SKM-1 (cell line): ENCODE data around the gene PLCD4.
A peak's percentile ranks its signal among the peaks of the same experiment; 100 is the strongest.

Source experiments
- DNase-seq: peaks from one replicate; lab custom pipeline; 2025; ENCODE audit not compliant: unreplicated experiment; lab: John Stamatoyannopoulos, UW

PLCD4 gene

DNA sequence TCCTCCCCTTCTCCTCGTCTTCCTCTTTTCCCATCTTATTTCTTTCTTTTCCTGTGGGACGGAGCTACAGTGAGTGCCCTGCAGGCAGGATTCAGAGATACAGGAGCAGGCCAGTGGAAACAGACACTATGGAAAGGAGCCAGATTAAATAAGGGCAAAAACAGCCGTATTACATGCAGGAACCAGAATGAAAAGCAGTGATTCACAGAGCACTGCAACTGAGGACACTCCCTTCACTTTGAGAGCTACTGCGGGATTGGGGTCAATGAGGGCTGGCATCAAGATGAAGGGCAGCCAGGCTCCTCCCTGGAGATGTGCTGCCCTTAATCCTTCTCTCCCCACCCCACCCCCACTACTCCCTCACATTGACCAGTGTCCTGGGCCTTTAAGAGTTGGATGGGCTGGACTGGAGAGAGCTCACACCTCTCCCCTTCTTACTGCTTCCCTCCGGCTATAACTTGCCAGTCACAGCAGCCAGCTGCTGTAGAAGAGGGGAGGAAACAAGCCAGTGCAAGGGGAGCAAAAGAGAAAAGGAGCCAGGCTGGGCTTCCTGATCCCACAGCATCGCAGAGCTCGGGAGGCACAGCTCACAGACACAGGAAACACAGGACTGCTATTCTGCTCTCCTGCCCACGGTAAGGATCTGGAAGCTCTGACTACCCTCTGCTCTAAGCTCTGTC is at the start of gene PLCD4:
Gene PLCD4, plus strand, starts transcription at position 464 of the 680 bp plus-strand sequence. CDS start 7,841 bp downstream, outside the sequence.
- DNase-seq = no peak

DNA sequence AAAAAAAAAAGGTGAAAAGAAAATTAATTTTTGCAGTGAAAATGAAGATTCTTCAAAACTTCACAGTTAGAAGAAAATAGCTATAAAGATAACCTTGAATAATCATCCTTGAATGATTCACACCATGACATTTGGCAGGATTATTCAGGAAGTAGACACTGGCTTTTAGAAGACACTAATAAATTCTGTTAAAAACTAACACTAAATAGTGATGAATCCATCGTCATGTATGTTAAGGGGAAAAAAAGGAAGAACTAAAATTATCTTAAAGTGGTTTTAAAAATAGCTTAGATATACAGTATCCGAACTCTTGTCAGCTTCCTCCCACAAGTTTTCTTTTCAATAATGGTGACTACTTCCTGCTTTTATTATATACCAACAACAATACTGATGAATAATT is 49.8 kb upstream of the PLCD4 start:
- no peak for DNase-seq

DNA sequence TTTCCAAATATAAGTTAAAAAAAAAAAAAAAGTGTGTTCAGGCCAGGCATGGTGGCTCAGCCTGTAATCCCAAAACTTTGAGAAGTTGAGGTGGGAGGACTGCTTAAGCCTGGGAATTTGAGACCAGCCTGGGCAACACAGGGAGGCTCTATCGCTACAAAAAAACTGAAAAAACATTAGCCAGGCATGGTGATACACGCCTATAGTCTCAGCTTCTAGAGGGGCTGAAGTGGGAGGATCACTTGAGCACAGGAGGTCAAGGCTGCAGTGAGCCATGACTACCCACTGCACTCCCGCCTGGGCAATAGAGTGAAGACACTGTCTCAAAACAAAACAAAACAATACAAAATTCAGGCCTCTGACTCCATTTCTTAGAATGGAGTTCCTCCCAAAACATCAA is 48.7 kb upstream of the PLCD4 start:
- no peak for DNase-seq

DNA sequence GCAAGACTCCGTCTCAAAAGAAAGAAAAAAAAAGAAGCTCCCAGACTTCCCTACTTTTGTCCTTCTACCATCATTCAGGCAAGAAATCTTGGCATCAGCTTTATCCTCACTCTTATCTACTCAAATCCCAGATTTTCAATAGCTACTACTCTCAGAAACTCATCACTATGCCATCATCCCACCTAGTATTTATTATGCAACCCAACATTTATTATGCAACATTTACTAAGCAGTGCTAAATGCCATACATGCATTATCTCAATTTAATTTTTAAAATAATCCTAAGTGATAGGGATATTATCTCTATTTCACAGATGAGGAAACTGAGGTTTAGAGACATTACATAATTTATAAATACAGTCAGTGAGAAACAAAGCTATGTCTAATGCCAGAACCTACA is 43.6 kb upstream of the PLCD4 start:
- no peak for DNase-seq

DNA sequence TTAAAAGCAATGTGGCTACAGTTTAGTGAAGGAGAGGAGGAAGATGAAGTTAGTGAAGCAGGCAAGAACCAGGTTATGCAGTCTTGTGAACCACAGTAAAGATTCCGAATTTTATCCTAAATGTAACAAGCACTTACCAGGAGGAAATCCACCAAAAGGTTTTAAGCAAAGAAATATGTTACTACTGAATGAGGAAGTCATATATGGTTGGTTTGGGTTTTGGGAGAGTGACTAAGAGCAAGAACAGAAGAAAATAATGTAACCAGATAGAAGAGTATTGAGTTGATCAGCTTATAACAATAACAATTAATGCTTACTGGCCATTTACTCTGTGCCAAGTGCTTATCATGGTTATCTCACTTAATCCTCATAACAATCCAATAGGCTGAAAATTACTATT is 41.4 kb upstream of the PLCD4 start:
- no peak for DNase-seq

DNA sequence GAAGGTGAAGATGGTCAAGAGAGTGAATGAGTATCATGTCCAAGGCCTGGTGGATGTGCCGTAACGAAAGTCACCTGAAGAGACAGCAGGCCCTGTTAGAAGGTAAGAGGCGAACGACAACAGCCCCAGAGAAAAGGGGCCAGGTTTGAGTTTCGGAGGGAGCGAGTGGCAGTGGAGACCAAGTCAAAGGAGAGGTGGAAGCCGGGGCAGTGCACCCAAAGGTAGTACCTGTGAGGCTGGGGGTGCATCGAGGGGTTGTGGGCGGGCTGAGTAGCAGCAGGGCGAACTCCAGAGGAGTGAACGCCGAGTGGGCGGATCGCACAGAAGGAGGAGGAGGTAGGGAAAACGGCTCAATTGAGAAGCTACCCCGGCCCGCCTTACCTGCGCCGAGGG is 39.9 kb upstream of the PLCD4 start:
- no peak for DNase-seq

DNA sequence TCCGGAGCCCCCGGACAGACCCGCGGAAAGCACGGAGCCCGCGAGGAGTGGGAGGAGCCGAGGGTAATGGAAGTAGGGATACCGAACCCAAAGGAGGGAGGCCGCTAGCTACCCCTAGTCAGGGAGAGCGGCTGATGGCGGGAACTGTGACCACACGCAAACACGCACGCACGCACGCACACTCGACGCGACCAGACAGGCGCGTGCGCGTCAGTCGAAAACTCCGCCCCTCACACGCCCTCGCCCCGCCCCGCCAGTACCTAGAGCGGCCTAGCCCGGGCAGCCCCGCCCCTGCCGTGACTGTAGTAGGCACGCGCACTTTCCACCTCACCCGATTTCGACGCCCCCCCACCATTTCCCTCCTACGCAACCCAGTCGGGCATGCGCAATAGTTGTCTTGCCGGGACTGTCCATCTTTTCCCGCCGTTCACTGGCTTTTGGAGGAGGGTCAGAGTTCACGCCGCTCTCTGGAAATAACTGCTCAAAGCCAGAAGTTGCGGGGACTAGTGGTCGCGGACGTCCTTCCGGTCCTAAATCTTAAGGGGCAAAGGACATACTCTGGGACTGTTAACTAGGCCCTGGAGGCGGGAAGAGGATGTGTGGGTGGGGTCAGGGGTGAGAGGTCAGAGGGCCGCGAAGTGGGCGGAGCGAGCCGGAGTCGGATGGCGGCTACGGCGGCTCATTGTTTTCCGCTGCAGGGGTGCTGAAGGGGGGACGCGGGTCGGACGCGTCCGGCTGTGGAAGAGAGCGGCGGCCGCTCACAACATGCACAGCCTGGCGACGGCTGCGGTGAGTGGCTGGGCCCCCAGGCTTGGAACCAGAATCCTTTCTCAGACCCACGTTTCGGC is 39.3 kb upstream of the PLCD4 start, which contains the start of the genes CNOT9 and USP37:
Gene CNOT9, plus strand, starts transcription at position 650 of the 848 bp plus-strand sequence. Its CDS starts 116 bp downstream, at position 766.
Gene USP37, minus strand, starts transcription at position 162 of the 848 bp plus-strand sequence. CDS start 9,698 bp downstream, outside the sequence.
- peak; percentile 96 for DNase-seq

DNA sequence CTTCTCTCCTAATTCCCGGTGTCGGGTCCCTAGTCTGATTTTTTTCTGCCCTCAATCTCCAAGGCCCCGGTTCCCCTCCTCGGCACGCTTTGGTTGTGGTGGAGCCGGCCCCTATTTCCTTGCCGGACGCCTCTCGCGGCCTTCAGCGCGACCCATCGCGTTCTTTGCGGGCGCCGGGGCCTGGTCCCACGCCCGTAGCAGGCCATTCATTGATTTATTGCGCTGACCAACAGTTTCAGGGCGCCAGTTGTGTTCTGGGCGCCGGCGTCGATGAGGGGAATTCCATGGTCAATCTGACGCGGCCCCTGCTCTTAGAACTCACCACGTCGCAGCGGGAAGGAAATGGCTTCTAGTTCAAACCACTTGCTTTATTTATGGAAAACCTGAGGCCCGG is 38.7 kb upstream of the PLCD4 start:
- DNase-seq = no peak

DNA sequence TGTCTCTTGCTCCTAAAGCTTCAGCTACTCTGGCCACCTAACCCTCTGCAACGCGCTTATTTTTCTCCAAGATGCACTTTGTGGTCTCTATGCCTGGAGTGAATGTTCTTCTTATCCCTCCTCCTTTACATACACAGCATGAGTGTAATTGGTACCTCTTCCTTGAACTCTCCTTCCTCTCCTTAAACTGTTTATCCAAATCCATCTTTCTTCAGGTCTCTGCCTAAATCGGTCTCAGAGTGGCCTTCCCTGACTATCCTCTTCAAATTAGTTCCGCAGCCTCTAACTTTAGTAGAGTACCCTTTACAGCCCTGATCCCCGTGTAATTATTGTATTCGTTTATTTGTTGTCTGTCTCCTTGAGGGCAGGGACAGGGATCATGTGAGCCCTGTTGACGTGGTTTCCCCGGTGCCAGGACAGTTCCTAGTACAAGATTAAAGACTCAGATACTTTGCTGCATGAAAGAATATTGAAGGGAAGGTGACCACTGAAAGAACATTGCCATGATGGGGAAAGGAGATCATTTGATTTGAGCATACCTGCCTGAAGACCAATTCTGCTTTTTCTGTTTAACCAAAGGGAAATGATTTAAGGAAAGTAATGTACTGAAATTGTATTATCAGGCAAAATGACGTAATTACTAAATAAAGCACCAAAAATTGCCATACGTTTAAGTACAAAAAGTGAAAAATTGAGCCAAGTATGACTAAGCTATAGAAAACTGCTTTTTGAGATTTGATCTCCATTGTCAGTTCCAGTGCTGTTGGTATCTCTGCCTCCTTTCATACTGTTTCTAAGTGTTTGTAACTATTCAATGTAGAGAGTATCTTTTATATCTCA is 37.8 kb upstream of the PLCD4 start:
- no peak for DNase-seq

DNA sequence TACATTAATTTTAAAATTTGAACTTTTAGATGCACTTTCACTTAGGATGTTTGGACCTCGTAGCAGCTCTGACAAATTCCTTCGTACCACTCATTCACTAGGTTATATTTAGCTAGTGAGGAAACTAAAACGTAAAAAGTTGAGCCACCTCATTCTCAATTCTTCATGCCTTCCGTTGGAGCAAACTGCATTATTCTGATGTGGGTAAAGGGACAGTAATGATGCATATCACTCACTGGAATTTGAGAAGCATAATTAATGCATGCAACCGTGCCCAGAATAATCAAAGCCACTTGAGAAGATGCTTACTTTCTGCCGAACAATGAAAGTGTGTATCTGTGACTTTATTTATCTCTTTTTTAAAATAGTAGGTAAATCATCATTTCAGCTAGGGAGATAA is 36.8 kb upstream of the PLCD4 start:
- no peak for DNase-seq

DNA sequence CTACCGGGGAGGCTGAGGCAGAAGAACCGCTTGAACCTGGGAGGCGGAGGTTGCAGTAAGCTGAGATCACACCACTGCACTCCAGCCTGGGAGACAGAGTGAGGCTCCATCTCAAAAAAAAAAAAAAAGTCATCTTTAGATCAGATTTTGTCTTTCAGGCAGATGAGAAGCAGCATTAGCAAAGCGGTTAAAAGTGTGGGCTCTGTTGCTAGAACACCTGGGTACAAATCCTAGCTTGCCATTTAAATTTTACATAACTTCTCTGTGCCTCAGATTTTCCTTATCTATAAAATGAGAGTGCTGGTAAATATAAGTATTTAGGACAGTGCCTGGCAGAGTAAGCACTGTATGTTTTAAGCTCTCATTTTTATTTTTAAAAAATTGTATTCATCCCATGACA is 30.8 kb upstream of the PLCD4 start:
- DNase-seq = no peak

DNA sequence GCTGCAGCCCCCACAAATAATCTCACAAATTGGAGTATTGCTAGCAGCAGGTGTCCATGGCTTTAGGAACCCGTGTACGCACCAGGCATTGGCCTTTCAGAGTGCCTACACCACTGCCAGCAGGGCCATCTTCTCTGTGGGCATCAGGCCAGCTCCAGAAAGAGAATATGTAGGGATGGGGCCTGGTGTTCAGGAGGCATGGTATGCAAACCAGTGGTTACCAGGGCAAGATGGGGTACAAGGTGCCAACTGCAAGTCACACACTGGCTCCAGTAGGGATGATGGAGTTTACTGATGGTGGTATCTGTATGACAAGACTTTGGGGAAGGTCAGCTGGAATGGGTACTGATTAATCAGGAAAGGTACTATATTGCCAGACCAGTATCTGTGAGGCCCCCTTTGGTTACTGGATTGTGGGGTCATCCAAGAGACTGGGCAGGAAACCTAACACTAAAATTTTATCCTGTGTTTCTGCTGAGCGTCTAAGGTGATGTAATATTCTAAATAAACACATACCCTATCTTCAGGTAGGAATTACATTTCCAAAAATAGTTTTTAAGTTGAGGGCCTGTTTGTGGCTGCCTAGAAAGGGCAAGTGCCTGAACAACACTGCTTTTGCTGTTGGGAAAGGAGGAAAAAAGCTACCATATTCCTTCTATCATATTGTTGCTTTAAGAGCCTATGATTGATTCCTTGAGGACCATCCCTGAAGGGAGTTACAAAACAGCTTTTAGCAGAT is 30.0 kb upstream of the PLCD4 start:
- DNase-seq = no peak

DNA sequence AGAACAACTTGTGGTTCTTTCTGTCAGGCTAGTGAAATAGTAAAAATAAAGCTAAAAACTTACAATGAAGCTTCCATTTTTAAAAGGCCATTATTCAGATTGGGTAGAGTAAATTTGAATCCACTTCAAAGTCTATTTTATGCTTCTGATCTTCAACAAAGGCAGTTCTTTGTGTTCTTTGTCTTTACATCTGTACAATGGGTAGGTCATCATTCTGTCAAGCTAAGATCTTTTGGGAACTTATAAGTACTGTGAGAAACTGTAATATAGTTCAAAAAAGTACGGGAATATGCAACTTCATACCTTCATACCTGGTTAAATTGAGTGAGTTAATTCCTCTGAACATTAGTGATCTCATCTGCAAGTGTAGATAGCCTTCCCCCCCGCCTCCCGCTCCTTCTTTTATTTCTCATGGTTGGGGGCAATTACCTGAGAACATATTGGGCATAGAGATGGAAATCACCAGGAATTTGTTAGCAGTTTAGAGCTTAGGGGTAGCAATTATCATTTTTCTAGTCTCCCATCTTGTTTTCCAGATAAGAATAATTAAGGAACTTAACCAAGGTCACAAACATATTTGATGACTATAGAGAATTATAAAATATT is 29.3 kb upstream of the PLCD4 start:
- no peak for DNase-seq

DNA sequence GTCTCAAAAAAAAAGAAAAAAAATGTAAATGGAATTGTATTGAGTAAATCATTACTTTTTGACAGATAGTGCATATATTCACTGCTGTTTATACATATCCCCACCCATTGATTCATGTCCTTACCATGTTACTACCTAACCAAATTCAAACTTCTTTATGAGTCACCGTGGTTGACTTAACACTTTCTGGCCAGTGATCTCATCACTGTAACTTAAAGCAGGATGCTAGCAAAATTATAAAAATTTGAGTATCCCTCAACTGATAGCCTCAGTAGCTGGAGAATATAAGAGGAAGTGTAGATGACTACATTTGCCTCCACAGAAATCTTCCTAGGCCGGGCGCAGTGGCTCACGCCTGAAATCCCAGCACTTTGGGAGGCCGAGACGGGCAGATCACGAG is 25.6 kb upstream of the PLCD4 start:
- DNase-seq = no peak

DNA sequence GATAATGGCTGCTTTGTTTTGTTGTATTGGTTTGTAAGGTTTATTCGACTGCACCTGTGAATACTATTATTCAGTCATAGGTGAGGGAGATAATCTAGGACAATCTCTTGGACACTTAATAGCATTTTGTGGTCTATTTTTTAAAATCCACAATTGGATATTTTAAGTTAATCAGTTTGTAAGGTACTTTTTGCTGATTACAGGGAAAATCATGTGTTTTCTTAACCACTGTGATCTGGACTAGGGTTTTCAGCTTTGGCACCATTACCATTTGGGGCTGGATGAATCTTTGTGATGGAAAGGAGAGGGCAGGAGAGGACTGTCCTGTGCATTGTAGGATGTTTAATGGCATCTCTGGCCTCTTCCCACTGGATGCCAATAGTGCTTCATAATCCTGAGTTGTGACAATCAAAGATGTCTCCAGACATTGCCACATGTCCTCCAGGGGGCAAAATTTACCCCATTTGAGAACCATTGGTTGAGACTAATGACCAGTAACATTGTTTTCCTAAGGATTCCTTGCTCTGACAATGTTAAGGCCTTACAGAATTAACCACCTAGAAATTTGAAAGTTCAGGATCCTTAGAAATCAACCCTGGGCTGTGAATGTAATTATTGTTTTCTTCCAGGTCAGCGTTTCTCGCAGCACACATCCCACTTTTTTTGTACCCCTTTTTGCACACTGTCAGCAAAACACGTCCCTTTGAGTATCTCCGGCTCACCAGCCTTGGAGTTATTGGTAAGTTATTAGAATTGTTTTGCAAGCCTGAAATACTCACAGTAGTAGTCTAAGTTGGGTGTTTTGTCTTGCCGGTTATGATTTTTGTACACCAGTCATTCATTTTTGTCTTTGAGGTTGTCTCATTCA is 23.5 kb upstream of the PLCD4 start:
- no peak for DNase-seq

DNA sequence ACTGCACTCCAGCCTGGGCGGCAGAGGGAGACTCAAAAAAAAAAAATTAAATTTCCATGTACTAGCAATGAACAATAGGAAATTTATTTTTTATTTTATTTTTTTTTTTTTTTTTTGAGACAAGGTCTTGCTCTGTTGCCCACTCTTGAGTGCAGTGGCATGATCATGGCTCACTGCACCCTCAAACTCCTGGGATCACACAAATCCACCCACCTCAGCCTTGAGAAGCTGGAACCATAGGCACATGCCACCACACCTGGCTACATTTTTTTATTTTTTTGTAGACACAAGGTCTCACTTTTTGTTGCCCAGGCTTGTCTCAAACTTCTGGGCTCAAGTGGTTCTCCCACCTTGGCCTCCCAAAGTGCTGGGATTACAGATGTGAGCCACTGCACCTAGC is 22.2 kb upstream of the PLCD4 start:
- no peak for DNase-seq

DNA sequence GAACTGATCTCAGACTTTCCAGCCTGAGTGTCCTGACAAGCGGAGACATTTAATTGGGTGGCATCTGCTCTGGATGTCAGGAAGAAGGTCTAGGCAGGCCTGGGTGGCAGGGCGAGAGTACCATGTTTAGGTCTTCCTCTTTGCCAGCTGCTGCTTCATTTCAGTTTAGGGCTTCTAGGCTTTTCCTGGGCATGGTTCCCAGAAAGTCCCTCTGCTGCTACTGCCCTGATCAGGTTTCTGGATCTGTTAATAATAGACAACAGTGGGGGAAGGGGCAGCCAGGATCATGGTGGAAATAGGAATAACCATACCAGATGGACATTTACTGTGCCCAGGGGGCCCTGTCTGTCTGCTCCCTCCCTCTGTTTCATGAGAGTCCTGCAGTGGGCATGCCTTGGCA is 2.3 kb upstream of the PLCD4 start:
- DNase-seq = no peak

DNA sequence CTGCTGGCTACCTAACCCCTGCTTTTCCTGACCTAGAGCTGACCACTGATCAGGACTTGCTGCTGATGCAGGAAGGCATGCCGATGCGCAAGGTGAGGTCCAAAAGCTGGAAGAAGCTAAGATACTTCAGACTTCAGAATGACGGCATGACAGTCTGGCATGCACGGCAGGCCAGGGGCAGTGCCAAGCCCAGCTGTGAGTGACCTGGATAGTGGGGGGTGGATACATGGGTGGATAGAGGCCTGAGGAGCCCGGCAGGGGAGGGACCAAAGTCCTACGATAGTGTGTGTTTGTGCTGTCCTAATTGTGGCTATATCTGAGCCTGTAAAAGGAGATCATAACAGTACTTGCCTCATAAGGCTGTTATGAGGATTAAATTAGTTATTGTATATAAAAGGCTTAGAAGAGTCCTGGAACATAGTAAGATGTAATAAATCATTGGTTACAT is 8.2 kb downstream of the PLCD4 start:
- no peak for DNase-seq
